Activated naive CD4-positive, alpha-beta T cell (primary cell): Measurements from ENCODE around the gene SLC41A1.

ENCODE experiments used
- DNase-seq, 4 experiments: peaks; one replicate each; lab custom pipeline; 2025; lab: John Stamatoyannopoulos, UW

SLC41A1 gene

GRCh38 chr1:205754857-205755256 lies 58.1 kb downstream of the SLC41A1 start:
- DNase-seq: no peak

- DNase-seq: no peak
These were observed 61.9 kb downstream of the SLC41A1 start for GRCh38 chr1:205751036-205751651.

GRCh38 chr1:205750138-205751035 lies 62.6 kb downstream of the SLC41A1 start, which contains the start of gene NUCKS1:
NUCKS1 (minus strand) TSS chr1:205750182; CDS start chr1:205749973, 209 bp downstream.
- DNase-seq: peak; percentile 80 to 93 (median 84)

GRCh38 chr1:205749234-205750137 lies 63.5 kb downstream of the SLC41A1 start:
- DNase-seq: peak; percentile 82 to 95 (median 84)

- peak in 1 of 4 experiments; percentile 38 for DNase-seq
These were observed 64.4 kb downstream of the SLC41A1 start for GRCh38 chr1:205748403-205749233.

GRCh38 chr1:205746757-205747412 lies 66.1 kb downstream of the SLC41A1 start:
- no peak for DNase-seq

- no peak for DNase-seq
These were observed 68.6 kb downstream of the SLC41A1 start for GRCh38 chr1:205744403-205744802.

- DNase-seq: no peak
These were observed 69.0 kb downstream of the SLC41A1 start for GRCh38 chr1:205743977-205744376.

- no peak for DNase-seq
These were observed 71.3 kb downstream of the SLC41A1 start for GRCh38 chr1:205741681-205742080.

GRCh38 chr1:205739348-205740160 lies 73.4 kb downstream of the SLC41A1 start:
- DNase-seq: no peak
